ENCODE results near the gene GYPA. TPM values are rescaled to one million over a fixed set of nuclear protein-coding genes. Genes with fewer than 3 reads are reported as not detected.
"Not testable (repeated sequence)": the region's sequence is repeated elsewhere in the genome, so short reads cannot be mapped to it uniquely, and the experiment has no call there.

Gene GYPA
- total RNA-seq (2021), result not detected in 2 replicates
- long read RNA-seq, result 0 reads

DNA sequence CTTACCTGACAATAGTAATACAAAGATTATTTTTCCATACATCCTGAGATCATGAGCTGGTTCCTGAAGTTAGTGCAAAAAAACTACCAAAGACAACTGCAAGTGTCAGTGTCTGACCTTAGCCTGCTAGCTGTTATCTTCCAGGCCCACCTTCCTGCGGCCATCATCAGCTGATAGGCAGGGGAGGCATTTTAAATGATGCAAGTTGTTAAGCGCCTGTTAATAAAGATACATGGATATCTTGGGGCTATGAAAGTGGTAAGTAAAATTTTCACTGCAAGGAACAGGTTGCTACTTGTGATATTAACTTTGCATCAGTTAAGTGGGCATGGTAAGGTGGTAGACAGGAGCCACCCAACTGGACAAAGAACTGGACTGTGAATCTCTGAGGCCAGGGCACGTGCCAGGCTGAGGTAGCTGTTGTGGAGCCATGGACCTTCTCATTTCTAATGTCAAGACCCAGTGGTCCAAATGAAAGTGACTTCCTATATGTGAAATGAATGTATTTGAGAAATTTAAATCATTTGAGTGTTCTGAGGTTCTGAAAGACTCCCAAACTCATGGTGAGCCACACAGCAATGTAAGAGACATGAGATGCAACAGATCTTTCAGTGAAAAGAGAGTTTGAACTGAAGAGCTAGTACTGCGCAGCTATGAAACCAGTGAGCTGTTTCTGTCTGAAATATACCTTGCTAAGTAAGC is at the start of gene GYPA:
Gene GYPA (minus strand): TSS at position 125 of the 702 bp plus-strand sequence. CDS start 83 bp downstream, at position 42.
- not testable (repeated sequence) for H3K79me2 ChIP-seq (ENCODE audit: insufficient read depth, low read length); H3K23ac ChIP-seq (ENCODE audit: insufficient read length, low read depth, low read length)

More for the DNA sequence above, at the start of gene GYPA:
- not testable (repeated sequence) for H3K9me3 Mint-ChIP-seq; H3K36me3 Mint-ChIP-seq (ENCODE audit: insufficient read depth in 1 of 3, low read depth in 3 of 3); H4K91ac ChIP-seq (ENCODE audit: insufficient read length, low read depth, low read length); H2BK120ac ChIP-seq (ENCODE audit: low read depth, low read length, poor library complexity, severe bottlenecking); H3K27ac Mint-ChIP-seq; H2AK5ac ChIP-seq (ENCODE audit: insufficient read length, low read length); H3K23me2 ChIP-seq (ENCODE audit: insufficient read length, low read depth, low read length, poor library complexity, severe bottlenecking); H4K8ac ChIP-seq (replicated peaks; ENCODE audit: insufficient read length, low read depth, low read length); H2BK5ac ChIP-seq (ENCODE audit: insufficient read length, low read length); H3K4me1 Mint-ChIP-seq; H3K27me3 Mint-ChIP-seq (ENCODE audit: low read depth); H3K4ac ChIP-seq (ENCODE audit: low read depth, low read length); H2BK12ac ChIP-seq (ENCODE audit: insufficient read length, low read depth, low read length); H2BK15ac ChIP-seq (ENCODE audit: low read depth, low read length); H3K4me3 Mint-ChIP-seq; H3T11ph ChIP-seq (ENCODE audit: low read length); H2BK20ac ChIP-seq (ENCODE audit: low read depth, low read length, poor library complexity, severe bottlenecking); H3K4me1 ChIP-seq (ENCODE audit: insufficient read depth, low read length); H2AFZ ChIP-seq (ENCODE audit: low read length); H3K18ac ChIP-seq (ENCODE audit: insufficient read length, low read depth, low read length); H4K5ac ChIP-seq (ENCODE audit: insufficient read length, low read depth, low read length); H3K79me1 ChIP-seq (ENCODE audit: insufficient read depth, low read depth, low read length, poor library complexity, severe bottlenecking); H3K14ac ChIP-seq (ENCODE audit: insufficient read depth, low read length); H3K27ac ChIP-seq (ENCODE audit: insufficient read length, low read depth, low read length); H3K9ac ChIP-seq (ENCODE audit: extremely low read depth, insufficient read length, low read length); H3K27me3 ChIP-seq (ENCODE audit: insufficient read depth, low read length); H3K56ac ChIP-seq (ENCODE audit: insufficient read length, low read depth, low read length); DNase-seq; H3K9me3 ChIP-seq (ENCODE audit: control insufficient read depth, low read depth, low read length); H3K4me2 ChIP-seq (ENCODE audit: insufficient read depth, insufficient read length, low read length); H4K20me1 ChIP-seq (ENCODE audit: control insufficient read depth, insufficient read depth, insufficient read length)
- WGBS (ENCODE audit: extremely low coverage, insufficient read length, low lambda C conversion rate), result no CpG with 5 or more reads among the region's 4 CpGs
